ENCODE results near the gene FKBP9.
A peak's percentile ranks its signal among the peaks of the same experiment; 100 is the strongest.
"Not testable (repeated sequence)": the region's sequence is repeated elsewhere in the genome, so short reads cannot be mapped to it uniquely, and the experiment has no call there.

Gene FKBP9

GRCh38 chr7:32957326-32958045, at the start of gene FKBP9:
FKBP9 (plus strand) TSS chr7:32957440; CDS start chr7:32957574, 134 bp downstream.
- peak within 1 kb of the TSS; percentile 59 for H3K4me3 ChIP-seq (ENCODE audit: low read depth, low read length)
- no peak for TF ChIP-seq CTCF (IDR thresholded peaks at IDR 0.05; ENCODE audit: control insufficient read depth, extremely low read depth, insufficient read depth)
- no peak for DNase-seq (ENCODE audit: low read depth)

- no peak overlapping the region for H3K4me3 ChIP-seq (ENCODE audit: low read depth, low read length)
- TF ChIP-seq CTCF (IDR thresholded peaks at IDR 0.05; ENCODE audit: control insufficient read depth, extremely low read depth, insufficient read depth) = no peak
- no peak for DNase-seq (ENCODE audit: low read depth)
Measured at GRCh38 chr7:32910195-32910594, 47.0 kb upstream of the FKBP9 start.

GRCh38 chr7:32914184-32914583, 43.1 kb upstream of the FKBP9 start:
- TF ChIP-seq CTCF (IDR thresholded peaks at IDR 0.05; ENCODE audit: control insufficient read depth, extremely low read depth, insufficient read depth) = no peak
- DNase-seq (ENCODE audit: low read depth) = no peak
- H3K4me3 ChIP-seq (ENCODE audit: low read depth, low read length) = no peak overlapping the region

- no peak for DNase-seq (ENCODE audit: low read depth)
- TF ChIP-seq CTCF (IDR thresholded peaks at IDR 0.05; ENCODE audit: control insufficient read depth, extremely low read depth, insufficient read depth) = no peak
- no peak overlapping the region for H3K4me3 ChIP-seq (ENCODE audit: low read depth, low read length)
Measured at GRCh38 chr7:32915041-32915536, 42.2 kb upstream of the FKBP9 start.

- DNase-seq (ENCODE audit: low read depth) = no peak
- TF ChIP-seq CTCF (IDR thresholded peaks at IDR 0.05; ENCODE audit: control insufficient read depth, extremely low read depth, insufficient read depth) = no peak
- no peak overlapping the region for H3K4me3 ChIP-seq (ENCODE audit: low read depth, low read length)
Measured at GRCh38 chr7:32916006-32916405, 41.2 kb upstream of the FKBP9 start.

GRCh38 chr7:32916994-32917393, 40.2 kb upstream of the FKBP9 start:
- DNase-seq (ENCODE audit: low read depth); H3K4me3 ChIP-seq (ENCODE audit: low read depth, low read length): not testable (repeated sequence)

GRCh38 chr7:32921896-32922295, 35.3 kb upstream of the FKBP9 start:
- no peak for TF ChIP-seq CTCF (IDR thresholded peaks at IDR 0.05; ENCODE audit: control insufficient read depth, extremely low read depth, insufficient read depth)
- H3K4me3 ChIP-seq (ENCODE audit: low read depth, low read length) = no peak overlapping the region
- DNase-seq (ENCODE audit: low read depth) = no peak

All from LNCaP clone FGC (cell line).